CD4-positive, alpha-beta T cell (primary cell): ENCODE data around the gene OVAAL. TPM values are rescaled to one million over a fixed set of nuclear protein-coding genes. Genes with fewer than 3 reads are reported as not detected.

Experiments used
- ATAC-seq: fragments of 200-7000 bp; cut with Tn5 transposase; one replicate; pipeline ENCODE4 v1.10.0; 2022; ENCODE audit warnings: mild to moderate bottlenecking; ENCODE audit not compliant: poor library complexity
- CTCF ChIA-PET: fragments of 350-600 bp; sonication (Branson Sonifier 250); formaldehyde crosslinking; loops from one replicate; lab custom pipeline; 2021; ENCODE audit warnings: antibody characterized with exemption, inconsistent platforms; lab: Charles Lee
- POLR2A ChIA-PET: fragments of 350-600 bp; sonication (Branson Sonifier 250); formaldehyde crosslinking; loops from one replicate; lab custom pipeline; 2021; ENCODE audit warnings: antibody characterized with exemption, inconsistent platforms; lab: Charles Lee
- DNase-seq, 14 experiments: peaks; one replicate each; pipeline ENCODE4 v3.0.0-alpha.2; 2013 to 2020; ENCODE audit warnings: mixed read lengths in 2 of 14
- H3K27ac ChIP-seq, 2 donors: one replicate each; pipeline versions ENCODE4 v1.5.1 to v1.7.0; 2013; ENCODE audit warnings: low read length in 2 of 2, low read depth in 1 of 2, mild to moderate bottlenecking in 1 of 2
- H3K27me3 ChIP-seq, 2 experiments: 1 replicate in 1 of 2; 2 replicates in 1 of 2; pipeline versions ENCODE4 v1.6.1 to v1.7.0; 2013; ENCODE audit warnings: low read length in 2 of 2, control low read depth in 1 of 2, mild to moderate bottlenecking in 1 of 2, moderate library complexity in 1 of 2; ENCODE audit not compliant: insufficient read depth in 2 of 2, control insufficient read depth in 1 of 2
- H3K36me3 ChIP-seq: one replicate; pipeline ENCODE4 v1.6.1; 2013; ENCODE audit warnings: low read length, control low read depth; ENCODE audit not compliant: insufficient read depth
- H3K4me1 ChIP-seq: one replicate; pipeline ENCODE4 v1.6.1; 2013; ENCODE audit warnings: low read length, control low read depth; ENCODE audit not compliant: insufficient read depth
- H3K4me3 ChIP-seq: one replicate; pipeline ENCODE4 v1.5.1; 2013; ENCODE audit warnings: mild to moderate bottlenecking, low read length, moderate library complexity
- H3K9me3 ChIP-seq, 2 experiments: 1 replicate in 1 of 2; 2 replicates in 1 of 2; pipeline versions ENCODE4 v1.6.1 to v1.7.0; 2013; ENCODE audit warnings: low read length in 2 of 2, mild to moderate bottlenecking in 2 of 2, control low read depth in 1 of 2, moderate library complexity in 1 of 2; ENCODE audit not compliant: control insufficient read depth in 1 of 2, insufficient read depth in 1 of 2
- H3K27ac Mint-ChIP-seq: one replicate; pipeline ENCODE4 v1.8.0; 2020; ENCODE audit warnings: mixed read lengths
- H3K27me3 Mint-ChIP-seq: one replicate; pipeline ENCODE4 v1.8.0; 2021; ENCODE audit warnings: mixed read lengths
- H3K36me3 Mint-ChIP-seq: one replicate; pipeline ENCODE4 v1.8.0; 2021; ENCODE audit warnings: low read depth, mixed read lengths
- H3K4me1 Mint-ChIP-seq: one replicate; pipeline ENCODE4 v1.8.0; 2021; ENCODE audit warnings: low read depth, mixed read lengths
- H3K4me3 Mint-ChIP-seq: one replicate; pipeline ENCODE4 v1.8.0; 2020; ENCODE audit warnings: mild to moderate bottlenecking, mixed read lengths
- H3K9me3 Mint-ChIP-seq: one replicate; pipeline ENCODE4 v1.8.0; 2020; ENCODE audit warnings: mixed read lengths
- intact Hi-C, 2 experiments: fragments of 100-400 bp; cut with DNase I in 1 of 2; cut with micrococcal nuclease in 1 of 2; formaldehyde crosslinking; loops; one replicate each; pipeline versions ENCODE4 v1.15.1 to v1.9.0; 2023 to 2025; cut with DNase I, micrococcal nuclease
- total RNA-seq, 174 experiments: library from RNA in 2 of 174; stranded (reverse) in 2 of 174; gene quantifications; one replicate each; pipeline ENCODE4 v1.2.3 and lab custom pipeline; 2021 to 2026
- TF ChIP-seq, protein P1 (sequence below): fragments of 200-600 bp; IDR thresholded peaks from one replicate; pipeline ENCODE4 v1.8.0; 2022; ENCODE audit warnings: antibody characterized with exemption, mild to moderate bottlenecking

Gene OVAAL
- total RNA-seq, 2 experiments from 2014 or later, result not detected

GRCh38 chr1:180609643-180610555 lies 51.1 kb downstream of the OVAAL start:
- POLR2A ChIA-PET, result no interaction called here
- CTCF ChIA-PET, result interaction anchor here (1.1 kb wide), 1 partner anchor 94 kb away, joined by 3 read pairs; no protein-coding TSS in a partner anchor
- intact Hi-C loops, result loop anchor here in 1 of 2 experiments (10.0 kb wide), 1 partner anchor 55 kb away; no protein-coding TSS in a partner anchor
- Histone ChIP-seq H3K4me3 (no peak overlapping the region), H3K4me1 (no peaks in the 10 kb centered on the region), H3K27ac (no peak overlapping the region), H3K9me3 (no peaks in the 10 kb centered on the region), H3K27me3 (no peaks in the 10 kb centered on the region), H3K36me3 (no peaks in the 10 kb centered on the region)
- TF ChIP-seq, protein P1, sequence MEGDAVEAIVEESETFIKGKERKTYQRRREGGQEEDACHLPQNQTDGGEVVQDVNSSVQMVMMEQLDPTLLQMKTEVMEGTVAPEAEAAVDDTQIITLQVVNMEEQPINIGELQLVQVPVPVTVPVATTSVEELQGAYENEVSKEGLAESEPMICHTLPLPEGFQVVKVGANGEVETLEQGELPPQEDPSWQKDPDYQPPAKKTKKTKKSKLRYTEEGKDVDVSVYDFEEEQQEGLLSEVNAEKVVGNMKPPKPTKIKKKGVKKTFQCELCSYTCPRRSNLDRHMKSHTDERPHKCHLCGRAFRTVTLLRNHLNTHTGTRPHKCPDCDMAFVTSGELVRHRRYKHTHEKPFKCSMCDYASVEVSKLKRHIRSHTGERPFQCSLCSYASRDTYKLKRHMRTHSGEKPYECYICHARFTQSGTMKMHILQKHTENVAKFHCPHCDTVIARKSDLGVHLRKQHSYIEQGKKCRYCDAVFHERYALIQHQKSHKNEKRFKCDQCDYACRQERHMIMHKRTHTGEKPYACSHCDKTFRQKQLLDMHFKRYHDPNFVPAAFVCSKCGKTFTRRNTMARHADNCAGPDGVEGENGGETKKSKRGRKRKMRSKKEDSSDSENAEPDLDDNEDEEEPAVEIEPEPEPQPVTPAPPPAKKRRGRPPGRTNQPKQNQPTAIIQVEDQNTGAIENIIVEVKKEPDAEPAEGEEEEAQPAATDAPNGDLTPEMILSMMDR, result no peak
- DNase-seq (no peak), ATAC-seq (no peak)
- no peaks in the 10 kb centered on the region for H3K27me3 Mint-ChIP-seq
- H3K4me1 Mint-ChIP-seq, result peaks cover 6% of the 10 kb centered on the region
- H3K4me3 Mint-ChIP-seq, result no peak overlapping the region
- no peak overlapping the region for H3K27ac Mint-ChIP-seq
- H3K36me3 Mint-ChIP-seq, result no peaks in the 10 kb centered on the region
- no peaks in the 10 kb centered on the region for H3K9me3 Mint-ChIP-seq

GRCh38 chr1:180610556-180611015 lies 51.8 kb downstream of the OVAAL start:
- H3K27ac Mint-ChIP-seq, result no peak overlapping the region
- TF ChIP-seq, protein P1, result no peak
- POLR2A ChIA-PET, result no interaction called here

GRCh38 chr1:180611016-180611930 lies 52.5 kb downstream of the OVAAL start:
- Mint-ChIP-seq H3K27ac (no peak overlapping the region), H3K36me3 (no peaks in the 10 kb centered on the region), H3K27me3 (no peaks in the 10 kb centered on the region), H3K4me3 (no peak overlapping the region), H3K9me3 (no peaks in the 10 kb centered on the region), H3K4me1 (peaks cover 6% of the 10 kb centered on the region)
- Histone ChIP-seq H3K4me1 (no peaks in the 10 kb centered on the region), H3K27me3 (no peaks in the 10 kb centered on the region), H3K4me3 (no peak overlapping the region), H3K27ac (no peak overlapping the region), H3K36me3 (no peaks in the 10 kb centered on the region), H3K9me3 (no peaks in the 10 kb centered on the region)
- peak in 2 of 14 experiments; percentile 16 to 19 for DNase-seq
- TF ChIP-seq, protein P1, result no peak
- ATAC-seq, result peak; percentile 49
- ChIA-PET CTCF (interaction anchor here (1.1 kb wide), 1 partner anchor 95 kb away, joined by 3 read pairs; no protein-coding TSS in a partner anchor), POLR2A (no interaction called here)
- intact Hi-C loops, result no loop called here

More at GRCh38 chr1:180610556-180611015, 51.8 kb downstream of the OVAAL start:
- no peaks in the 10 kb centered on the region for H3K27me3 ChIP-seq
- no peaks in the 10 kb centered on the region for H3K4me1 ChIP-seq
- Mint-ChIP-seq H3K27me3 (no peaks in the 10 kb centered on the region), H3K4me3 (no peak overlapping the region), H3K4me1 (peaks cover 6% of the 10 kb centered on the region), H3K9me3 (no peaks in the 10 kb centered on the region), H3K36me3 (no peaks in the 10 kb centered on the region)
- intact Hi-C loops, result no loop called here
- ATAC-seq, result no peak
- DNase-seq, result no peak
- no peaks in the 10 kb centered on the region for H3K9me3 ChIP-seq
- H3K36me3 ChIP-seq, result no peaks in the 10 kb centered on the region
- CTCF ChIA-PET, result interaction anchor here (1.1 kb wide), 1 partner anchor 95 kb away, joined by 3 read pairs; no protein-coding TSS in a partner anchor
- no peak overlapping the region for H3K27ac ChIP-seq
- no peak overlapping the region for H3K4me3 ChIP-seq
